ENCODE results near the gene ADAP2. TPM values are rescaled to one million over a fixed set of nuclear protein-coding genes. Genes with fewer than 3 reads are reported as not detected.

ADAP2 gene
- total RNA-seq, 1 experiment from 2014 or later: 1.2 TPM

GRCh38 chr17:31002047-31002446 lies 80.3 kb downstream of the ADAP2 start:
- ATAC-seq: no peak
- Mint-ChIP-seq H3K4me1 (no peaks in the 10 kb centered on the region), H3K4me3 (no peak overlapping the region), H3K36me3 (peaks cover 18% of the 10 kb centered on the region), H3K27me3 (ENCODE audit: low read depth) (peaks cover 8% of the 10 kb centered on the region), H3K9me3 (no peaks in the 10 kb centered on the region), H3K27ac (no peak overlapping the region)
- ChIA-PET POLR2A (no interaction called here), CTCF (interaction anchor here (0.5 to 0.7 kb wide), 2 partner anchors 10 to 283 kb away, joined by 3 read pairs; no protein-coding TSS in a partner anchor)
- TF ChIP-seq CTCF (IDR thresholded peaks at IDR 0.05) (no peak), ZBTB43 (CRISPR knock-in tag; IDR thresholded peaks at IDR 0.05) (no peak), SMAD4 (CRISPR knock-in tag; IDR thresholded peaks at IDR 0.05) (no peak), FOXP4 (CRISPR knock-in tag; IDR thresholded peaks at IDR 0.05) (no peak), TEAD4 (CRISPR knock-in tag; IDR thresholded peaks at IDR 0.05) (no peak), CREM (CRISPR knock-in tag; IDR thresholded peaks at IDR 0.05) (no peak), ZNF219 (CRISPR knock-in tag; IDR thresholded peaks at IDR 0.05; ENCODE audit: borderline replicate concordance) (no peak), GTF2I (CRISPR knock-in tag; conservative IDR thresholded peaks at IDR 0.05) (no peak), FOXJ3 (CRISPR knock-in tag; IDR thresholded peaks at IDR 0.05; ENCODE audit: borderline replicate concordance) (no peak), ZNF232 (CRISPR knock-in tag; IDR thresholded peaks at IDR 0.05) (no peak), ZNF671 (CRISPR knock-in tag; IDR thresholded peaks at IDR 0.05) (no peak), JAZF1 (CRISPR knock-in tag; IDR thresholded peaks at IDR 0.05) (no peak), SMAD3 (CRISPR knock-in tag; IDR thresholded peaks at IDR 0.05; ENCODE audit: borderline replicate concordance) (no peak), ZNF121 (CRISPR knock-in tag; IDR thresholded peaks at IDR 0.05) (no peak)
- TF ChIP-seq, protein P1, sequence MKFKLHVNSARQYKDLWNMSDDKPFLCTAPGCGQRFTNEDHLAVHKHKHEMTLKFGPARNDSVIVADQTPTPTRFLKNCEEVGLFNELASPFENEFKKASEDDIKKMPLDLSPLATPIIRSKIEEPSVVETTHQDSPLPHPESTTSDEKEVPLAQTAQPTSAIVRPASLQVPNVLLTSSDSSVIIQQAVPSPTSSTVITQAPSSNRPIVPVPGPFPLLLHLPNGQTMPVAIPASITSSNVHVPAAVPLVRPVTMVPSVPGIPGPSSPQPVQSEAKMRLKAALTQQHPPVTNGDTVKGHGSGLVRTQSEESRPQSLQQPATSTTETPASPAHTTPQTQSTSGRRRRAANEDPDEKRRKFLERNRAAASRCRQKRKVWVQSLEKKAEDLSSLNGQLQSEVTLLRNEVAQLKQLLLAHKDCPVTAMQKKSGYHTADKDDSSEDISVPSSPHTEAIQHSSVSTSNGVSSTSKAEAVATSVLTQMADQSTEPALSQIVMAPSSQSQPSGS (CRISPR knock-in tag; IDR thresholded peaks at IDR 0.05; ENCODE audit: borderline replicate concordance, low read depth): no peak
- DNase-seq (ENCODE audit: low spot score): no peak

DNA sequence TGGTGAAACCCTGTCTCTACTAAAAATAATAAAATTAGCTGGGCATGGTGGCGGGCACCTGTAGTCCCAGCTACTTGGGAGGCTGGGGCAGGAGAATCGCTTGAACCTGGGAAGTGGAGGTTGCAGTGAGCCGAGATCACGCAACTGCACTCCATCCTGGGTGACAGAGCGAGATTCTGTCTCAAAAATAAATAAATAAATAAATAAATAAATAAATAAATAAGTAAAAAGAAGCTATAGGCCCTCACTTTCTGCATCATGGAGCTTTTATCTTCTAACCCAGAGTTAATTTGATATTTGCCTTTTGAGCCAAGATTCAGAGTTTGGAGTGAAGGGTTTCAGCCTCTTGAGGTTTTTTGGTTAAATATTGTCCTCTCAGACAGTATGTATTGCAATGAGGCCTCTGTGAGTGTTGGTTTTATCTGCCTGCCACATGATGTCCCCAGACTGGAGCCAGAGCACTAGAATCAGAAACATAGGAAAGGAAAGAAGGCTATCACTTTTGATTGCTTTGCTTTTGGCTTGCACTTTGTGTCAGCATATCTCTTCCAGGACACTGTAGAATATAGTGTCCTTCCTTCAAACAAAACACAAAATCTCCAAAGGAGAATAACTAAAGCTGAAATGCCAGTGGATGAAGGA lies 81.6 kb downstream of the ADAP2 start:
- H3K4me3 Mint-ChIP-seq: no peak overlapping the region
- no peak overlapping the region for H3K27ac Mint-ChIP-seq
- H3K27me3 Mint-ChIP-seq (ENCODE audit: low read depth): peaks cover 21% of the 10 kb centered on the region
- ATAC-seq: no peak
- H3K4me1 Mint-ChIP-seq: peaks cover 10% of the 10 kb centered on the region
- H3K36me3 Mint-ChIP-seq: peaks cover 11% of the 10 kb centered on the region
- ChIA-PET CTCF (no interaction called here), POLR2A (no interaction called here)
- DNase-seq (ENCODE audit: low spot score): no peak
- H3K9me3 Mint-ChIP-seq: no peaks in the 10 kb centered on the region
- TF ChIP-seq ZNF219 (CRISPR knock-in tag; IDR thresholded peaks at IDR 0.05; ENCODE audit: borderline replicate concordance) (no peak), ZNF317 (CRISPR knock-in tag; IDR thresholded peaks at IDR 0.05; ENCODE audit: borderline replicate concordance, low read depth) (no peak), ZNF263 (CRISPR knock-in tag; IDR thresholded peaks at IDR 0.05; ENCODE audit: low read depth) (no peak), ZNF232 (CRISPR knock-in tag; IDR thresholded peaks at IDR 0.05) (no peak), NR1H2 (CRISPR knock-in tag; IDR thresholded peaks at IDR 0.05) (no peak), ESRRA (CRISPR knock-in tag; IDR thresholded peaks at IDR 0.05; ENCODE audit: borderline replicate concordance) (no peak), TCF7 (CRISPR knock-in tag; IDR thresholded peaks at IDR 0.05; ENCODE audit: low read depth) (no peak), NFE2L1 (CRISPR knock-in tag; IDR thresholded peaks at IDR 0.05) (no peak), ZNF423 (CRISPR knock-in tag; IDR thresholded peaks at IDR 0.05) (no peak)
- TF ChIP-seq, protein P2, sequence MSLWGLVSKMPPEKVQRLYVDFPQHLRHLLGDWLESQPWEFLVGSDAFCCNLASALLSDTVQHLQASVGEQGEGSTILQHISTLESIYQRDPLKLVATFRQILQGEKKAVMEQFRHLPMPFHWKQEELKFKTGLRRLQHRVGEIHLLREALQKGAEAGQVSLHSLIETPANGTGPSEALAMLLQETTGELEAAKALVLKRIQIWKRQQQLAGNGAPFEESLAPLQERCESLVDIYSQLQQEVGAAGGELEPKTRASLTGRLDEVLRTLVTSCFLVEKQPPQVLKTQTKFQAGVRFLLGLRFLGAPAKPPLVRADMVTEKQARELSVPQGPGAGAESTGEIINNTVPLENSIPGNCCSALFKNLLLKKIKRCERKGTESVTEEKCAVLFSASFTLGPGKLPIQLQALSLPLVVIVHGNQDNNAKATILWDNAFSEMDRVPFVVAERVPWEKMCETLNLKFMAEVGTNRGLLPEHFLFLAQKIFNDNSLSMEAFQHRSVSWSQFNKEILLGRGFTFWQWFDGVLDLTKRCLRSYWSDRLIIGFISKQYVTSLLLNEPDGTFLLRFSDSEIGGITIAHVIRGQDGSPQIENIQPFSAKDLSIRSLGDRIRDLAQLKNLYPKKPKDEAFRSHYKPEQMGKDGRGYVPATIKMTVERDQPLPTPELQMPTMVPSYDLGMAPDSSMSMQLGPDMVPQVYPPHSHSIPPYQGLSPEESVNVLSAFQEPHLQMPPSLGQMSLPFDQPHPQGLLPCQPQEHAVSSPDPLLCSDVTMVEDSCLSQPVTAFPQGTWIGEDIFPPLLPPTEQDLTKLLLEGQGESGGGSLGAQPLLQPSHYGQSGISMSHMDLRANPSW (CRISPR knock-in tag; conservative IDR thresholded peaks at IDR 0.05; ENCODE audit: low read depth): no peak

Data from WTC11 (cell line).